Measurements from ENCODE around the gene KAT2B. TPM values are rescaled to one million over a fixed set of nuclear protein-coding genes. Genes with fewer than 3 reads are reported as not detected.

KAT2B gene
- total RNA-seq, 2 donors from 2014 or later: 25.0 to 70.5 TPM

DNA sequence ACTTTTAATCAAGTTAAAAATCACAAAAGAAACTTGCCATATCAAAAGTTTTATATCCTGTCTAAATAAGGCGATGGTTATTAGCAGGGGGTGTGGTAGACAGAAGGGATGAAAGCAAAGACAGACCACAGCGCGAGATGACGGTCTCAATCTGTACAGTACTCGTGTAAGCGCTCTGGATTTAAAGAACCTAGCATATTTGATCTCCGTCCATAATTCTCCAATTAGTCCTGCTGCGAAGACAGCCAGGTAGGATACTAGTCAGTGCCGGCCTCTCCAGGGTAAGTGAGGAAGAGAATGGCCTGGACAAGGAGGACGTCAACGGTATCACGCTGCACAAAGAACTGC lies 145.1 kb downstream of the KAT2B start:
- H3K27me3 ChIP-seq: no peaks in the 10 kb centered on the region
- TF ChIP-seq, protein P1, sequence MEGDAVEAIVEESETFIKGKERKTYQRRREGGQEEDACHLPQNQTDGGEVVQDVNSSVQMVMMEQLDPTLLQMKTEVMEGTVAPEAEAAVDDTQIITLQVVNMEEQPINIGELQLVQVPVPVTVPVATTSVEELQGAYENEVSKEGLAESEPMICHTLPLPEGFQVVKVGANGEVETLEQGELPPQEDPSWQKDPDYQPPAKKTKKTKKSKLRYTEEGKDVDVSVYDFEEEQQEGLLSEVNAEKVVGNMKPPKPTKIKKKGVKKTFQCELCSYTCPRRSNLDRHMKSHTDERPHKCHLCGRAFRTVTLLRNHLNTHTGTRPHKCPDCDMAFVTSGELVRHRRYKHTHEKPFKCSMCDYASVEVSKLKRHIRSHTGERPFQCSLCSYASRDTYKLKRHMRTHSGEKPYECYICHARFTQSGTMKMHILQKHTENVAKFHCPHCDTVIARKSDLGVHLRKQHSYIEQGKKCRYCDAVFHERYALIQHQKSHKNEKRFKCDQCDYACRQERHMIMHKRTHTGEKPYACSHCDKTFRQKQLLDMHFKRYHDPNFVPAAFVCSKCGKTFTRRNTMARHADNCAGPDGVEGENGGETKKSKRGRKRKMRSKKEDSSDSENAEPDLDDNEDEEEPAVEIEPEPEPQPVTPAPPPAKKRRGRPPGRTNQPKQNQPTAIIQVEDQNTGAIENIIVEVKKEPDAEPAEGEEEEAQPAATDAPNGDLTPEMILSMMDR (IDR thresholded peaks at IDR 0.05): no peak
- H3K36me3 ChIP-seq: no peaks in the 10 kb centered on the region

GRCh38 chr3:20185679-20186599 lies 145.7 kb downstream of the KAT2B start, which contains the start of gene SGO1:
Gene SGO1, minus strand, starts transcription at chr3:20186206. Its CDS starts 2,179 bp downstream, at chr3:20184027.
- peaks cover 0 to 14% of the 10 kb centered on the region in 2 donors for H3K4me1 ChIP-seq
- TF ChIP-seq, protein P1 (IDR thresholded peaks at IDR 0.05): no peak
- peak; percentile 100 for DNase-seq (ENCODE audit: low spot score)
- peak within 1 kb of the TSS; percentile 60 to 62 for H3K4me3 ChIP-seq
- H3K27me3 ChIP-seq: no peaks in the 10 kb centered on the region
- no peaks in the 10 kb centered on the region for H3K36me3 ChIP-seq
- H3K27ac ChIP-seq: peak within 1 kb of the TSS; percentile 90 to 92
- H3K9me3 ChIP-seq: no peaks in the 10 kb centered on the region

More for the DNA sequence above, 145.1 kb downstream of the KAT2B start:
- Histone ChIP-seq H3K27ac (no peak overlapping the region), H3K4me1 (peaks cover 0 to 14% of the 10 kb centered on the region in 2 donors), H3K4me3 (peak overlapping the region; percentile 60 to 62), H3K9me3 (no peaks in the 10 kb centered on the region)
- no peak for DNase-seq (ENCODE audit: low spot score)

- TF ChIP-seq, protein P1 (IDR thresholded peaks at IDR 0.05): no peak
- DNase-seq (ENCODE audit: low spot score): no peak
Measured at GRCh38 chr3:20186600-20187004, 146.4 kb downstream of the KAT2B start.

GRCh38 chr3:20190991-20191390 lies 150.7 kb downstream of the KAT2B start:
- TF ChIP-seq, protein P1 (IDR thresholded peaks at IDR 0.05): no peak
- no peak for DNase-seq (ENCODE audit: low spot score)
- Histone ChIP-seq H3K36me3 (no peaks in the 10 kb centered on the region), H3K4me3 (no peak overlapping the region), H3K27me3 (no peaks in the 10 kb centered on the region), H3K9me3 (no peaks in the 10 kb centered on the region), H3K4me1 (peaks cover 0 to 7% of the 10 kb centered on the region in 2 donors), H3K27ac (no peak overlapping the region)

More at GRCh38 chr3:20186600-20187004, 146.4 kb downstream of the KAT2B start:
- H3K9me3 ChIP-seq: no peaks in the 10 kb centered on the region
- no peaks in the 10 kb centered on the region for H3K36me3 ChIP-seq
- peak overlapping the region; percentile 60 to 62 for H3K4me3 ChIP-seq
- peak overlapping the region; percentile 90 to 92 for H3K27ac ChIP-seq
- H3K4me1 ChIP-seq: peaks cover 0 to 14% of the 10 kb centered on the region in 2 donors
- no peaks in the 10 kb centered on the region for H3K27me3 ChIP-seq

- no peak for DNase-seq (ENCODE audit: low spot score)
- TF ChIP-seq, protein P1 (IDR thresholded peaks at IDR 0.05): no peak
- H3K9me3 ChIP-seq: no peaks in the 10 kb centered on the region
- no peaks in the 10 kb centered on the region for H3K4me1 ChIP-seq
- H3K4me3 ChIP-seq: no peak overlapping the region
- H3K36me3 ChIP-seq: no peaks in the 10 kb centered on the region
- H3K27me3 ChIP-seq: no peaks in the 10 kb centered on the region
- H3K27ac ChIP-seq: no peak overlapping the region
Measured at GRCh38 chr3:20194793-20195460, 154.7 kb downstream of the KAT2B start.

Data from right atrium auricular region (tissue), 2 donors.